Keratinocyte (primary cell): Measurements from ENCODE around the gene CACNA1C. TPM values are rescaled to one million over a fixed set of nuclear protein-coding genes. Genes with fewer than 3 reads are reported as not detected.

Experiments
- DNase-seq: peaks from one replicate; pipeline ENCODE4 v3.0.0-alpha.2; 2011; ENCODE audit warnings: low read depth, missing footprints, low spot score
- FAIRE-seq: peaks from 2 replicates; lab custom pipeline; 2011; peaks lifted over from hg19 to GRCh38; lab: Jason Lieb, UNC
- H2AFZ ChIP-seq: 2 replicates; pipeline ENCODE4 v1.6.0; 2012; ENCODE audit warnings: low read length, control low read depth, inconsistent platforms; ENCODE audit not compliant: control insufficient read depth
- H3K27ac ChIP-seq: 2 replicates; pipeline ENCODE4 v1.5.1; 2011; ENCODE audit warnings: low read length; ENCODE audit not compliant: control insufficient read depth, insufficient read depth
- H3K27me3 ChIP-seq: 3 replicates; pipeline ENCODE4 v1.6.0; 2011; ENCODE audit warnings: low read length; ENCODE audit not compliant: control insufficient read depth, insufficient read depth; ENCODE audit errors: extremely low read depth
- H3K36me3 ChIP-seq, 2 experiments: 2 replicates in 1 of 2; 3 replicates in 1 of 2; pipeline ENCODE4 v1.5.1; 2011; ENCODE audit warnings: low read length in 2 of 2, mild to moderate bottlenecking in 1 of 2; ENCODE audit not compliant: control insufficient read depth in 2 of 2, insufficient read depth in 2 of 2; ENCODE audit errors: extremely low read depth in 1 of 2
- H3K4me1 ChIP-seq: 3 replicates; pipeline ENCODE4 v1.5.1; 2011; ENCODE audit warnings: low read length; ENCODE audit not compliant: control insufficient read depth, insufficient read depth; ENCODE audit errors: extremely low read depth
- H3K4me2 ChIP-seq: 3 replicates; pipeline ENCODE4 v1.6.0; 2011; ENCODE audit warnings: low read depth, low read length; ENCODE audit not compliant: control insufficient read depth, insufficient read depth; ENCODE audit errors: extremely low read depth
- H3K4me3 ChIP-seq, 3 experiments: fragments of 200-600 bp in 1 of 3; sonication (generic) in 1 of 3; 2 replicates in 2 of 3; 3 replicates in 1 of 3; pipeline ENCODE4 v1.5.1; 2011 to 2016; ENCODE audit warnings: low read length in 3 of 3, mild to moderate bottlenecking in 3 of 3, control low read depth in 2 of 3, inconsistent platforms in 1 of 3, low read depth in 1 of 3, mixed read lengths in 1 of 3, mixed run types in 1 of 3, moderate library complexity in 1 of 3; ENCODE audit not compliant: control insufficient read depth in 2 of 3, insufficient read depth in 2 of 3; ENCODE audit errors: extremely low read depth in 1 of 3
- H3K79me2 ChIP-seq: 2 replicates; pipeline ENCODE4 v1.6.0; 2012; ENCODE audit warnings: low read length; ENCODE audit not compliant: control insufficient read depth, insufficient read depth
- H3K9ac ChIP-seq: 3 replicates; pipeline ENCODE4 v1.6.0; 2011; ENCODE audit warnings: low read length; ENCODE audit not compliant: control insufficient read depth, insufficient read depth; ENCODE audit errors: extremely low read depth
- H3K9me1 ChIP-seq: 3 replicates; pipeline ENCODE4 v1.6.0; 2011; ENCODE audit warnings: low read length; ENCODE audit not compliant: control insufficient read depth, insufficient read depth; ENCODE audit errors: extremely low read depth
- H3K9me3 ChIP-seq: 2 replicates; pipeline ENCODE4 v1.5.1; 2012; ENCODE audit warnings: low read depth, low read length; ENCODE audit not compliant: control insufficient read depth
- H4K20me1 ChIP-seq: 3 replicates; pipeline ENCODE4 v1.6.0; 2011; ENCODE audit warnings: low read length; ENCODE audit not compliant: control insufficient read depth, insufficient read depth; ENCODE audit errors: extremely low read depth
- EZH2 ChIP-seq: IDR thresholded peaks from one replicate; pipeline ENCODE4 v1.6.1; 2012; ENCODE audit warnings: inconsistent platforms, mild to moderate bottlenecking, low read length, moderate library complexity
- dilution Hi-C: fragments of 300-500 bp; cut with MboI; formaldehyde crosslinking; loops from one replicate; pipeline ENCODE4 v1.7.0; 2020; ENCODE audit warnings: low sequenced_read_pairs; ENCODE audit not compliant: extremely low pct_ligation_motif_present
- polyA plus RNA-seq, 5 experiments: library from polyadenylated mRNA; depleted of rRNA in 3 of 5; stranded (reverse) in 3 of 5; stranded (forward) in 1 of 5; unstranded in 1 of 5; fragments of >200 nt; gene quantifications; 1 replicate in 1 of 5; 2 replicates in 3 of 5; 3 replicates in 1 of 5; pipeline versions ENCODE4 v1.2.1 to v1.2.3, GENCODE V29; 2011 to 2012; ENCODE audit warnings: missing spikeins in 2 of 5, low read depth in 1 of 5, low replicate concordance in 1 of 5
- TF ChIP-seq, protein P1 (sequence below), 3 experiments: IDR thresholded peaks in 1 of 3; conservative IDR thresholded peaks in 1 of 3; optimal IDR thresholded peaks in 1 of 3; 2 replicates in 2 of 3; 3 replicates in 1 of 3; pipeline versions ENCODE3 to v1.5.1; 2011; ENCODE audit warnings: low read length in 3 of 3, mild to moderate bottlenecking in 3 of 3, moderate library complexity in 2 of 3, control low read depth in 1 of 3, inconsistent platforms in 1 of 3; ENCODE audit not compliant: insufficient read depth in 2 of 3; ENCODE audit errors: extremely low read depth in 1 of 3

CACNA1C gene
- polyA plus RNA-seq, 1 donor (not counting 4 experiments of a cell fraction or from before 2014, with no cell fraction given), result not detected

DNA sequence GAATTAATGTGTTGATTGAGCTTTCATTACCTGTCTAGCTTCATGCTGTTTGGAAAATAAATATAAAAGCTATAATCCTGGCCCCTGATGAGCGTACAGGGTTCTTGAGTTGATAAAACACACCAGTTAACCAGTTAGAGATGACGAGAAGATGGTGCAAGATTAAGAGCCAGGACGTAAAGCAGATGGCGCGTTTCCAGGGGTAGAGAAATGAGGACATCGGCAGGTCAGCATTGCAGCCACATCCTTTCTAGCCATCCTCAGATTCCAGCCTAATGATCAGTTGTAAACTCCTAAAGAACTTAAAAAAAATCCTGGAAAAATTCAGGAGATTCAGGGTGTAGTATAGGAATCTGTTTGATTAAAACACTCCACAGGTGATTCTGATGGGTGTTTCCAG lies 203.7 kb downstream of the CACNA1C start:
- Histone ChIP-seq H3K4me2 (no peak overlapping the region), H3K9ac (no peak overlapping the region), H3K9me3 (peaks cover 3% of the 10 kb centered on the region), H3K4me1 (no peaks in the 10 kb centered on the region), H3K27ac (no peak overlapping the region), H3K36me3 (no peaks in the 10 kb centered on the region), H3K27me3 (no peaks in the 10 kb centered on the region), H4K20me1 (no peaks in the 10 kb centered on the region), H3K79me2 (no peaks in the 10 kb centered on the region), H2AFZ (no peak overlapping the region), H3K4me3 (no peak overlapping the region), H3K9me1 (no peaks in the 10 kb centered on the region)
- FAIRE-seq (no peak), DNase-seq (no peak)
- no peak for TF ChIP-seq EZH2
- TF ChIP-seq, protein P1, sequence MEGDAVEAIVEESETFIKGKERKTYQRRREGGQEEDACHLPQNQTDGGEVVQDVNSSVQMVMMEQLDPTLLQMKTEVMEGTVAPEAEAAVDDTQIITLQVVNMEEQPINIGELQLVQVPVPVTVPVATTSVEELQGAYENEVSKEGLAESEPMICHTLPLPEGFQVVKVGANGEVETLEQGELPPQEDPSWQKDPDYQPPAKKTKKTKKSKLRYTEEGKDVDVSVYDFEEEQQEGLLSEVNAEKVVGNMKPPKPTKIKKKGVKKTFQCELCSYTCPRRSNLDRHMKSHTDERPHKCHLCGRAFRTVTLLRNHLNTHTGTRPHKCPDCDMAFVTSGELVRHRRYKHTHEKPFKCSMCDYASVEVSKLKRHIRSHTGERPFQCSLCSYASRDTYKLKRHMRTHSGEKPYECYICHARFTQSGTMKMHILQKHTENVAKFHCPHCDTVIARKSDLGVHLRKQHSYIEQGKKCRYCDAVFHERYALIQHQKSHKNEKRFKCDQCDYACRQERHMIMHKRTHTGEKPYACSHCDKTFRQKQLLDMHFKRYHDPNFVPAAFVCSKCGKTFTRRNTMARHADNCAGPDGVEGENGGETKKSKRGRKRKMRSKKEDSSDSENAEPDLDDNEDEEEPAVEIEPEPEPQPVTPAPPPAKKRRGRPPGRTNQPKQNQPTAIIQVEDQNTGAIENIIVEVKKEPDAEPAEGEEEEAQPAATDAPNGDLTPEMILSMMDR (optimal IDR thresholded peaks at IDR 0.05 in 1 of 3, IDR thresholded peaks at IDR 0.05 in 1 of 3, conservative IDR thresholded peaks at IDR 0.05 in 1 of 3; ENCODE audit: extremely low read depth in 1 of 3, insufficient read depth in 2 of 3, low read length in 3 of 3), result no peak
- dilution Hi-C loops, result no loop called here

DNA sequence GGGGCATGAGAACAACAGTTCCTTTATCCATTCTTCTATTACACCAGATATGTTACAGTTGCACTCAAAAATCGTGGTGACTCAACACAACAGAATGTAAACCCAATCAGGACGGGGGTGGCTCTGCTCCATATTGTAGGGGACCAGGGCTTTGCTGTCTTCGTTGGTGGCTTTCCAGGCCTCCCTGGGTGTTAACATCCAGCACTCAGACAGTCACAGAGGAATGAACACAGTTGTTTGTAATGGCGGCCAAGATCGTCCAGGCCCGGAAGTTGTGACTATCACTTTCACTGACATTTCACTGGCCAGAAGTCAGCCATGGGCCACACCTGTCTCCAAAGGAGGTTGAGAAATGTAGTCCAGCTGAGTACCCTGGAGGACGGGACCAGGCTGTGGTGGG lies 204.1 kb downstream of the CACNA1C start:
- Histone ChIP-seq H3K4me2 (no peak overlapping the region), H2AFZ (no peak overlapping the region), H4K20me1 (no peaks in the 10 kb centered on the region), H3K4me1 (no peaks in the 10 kb centered on the region), H3K27me3 (no peaks in the 10 kb centered on the region), H3K4me3 (no peak overlapping the region), H3K9ac (no peak overlapping the region), H3K27ac (no peak overlapping the region), H3K9me3 (peaks cover 3% of the 10 kb centered on the region), H3K36me3 (no peaks in the 10 kb centered on the region), H3K79me2 (no peaks in the 10 kb centered on the region), H3K9me1 (no peaks in the 10 kb centered on the region)
- DNase-seq, result no peak
- no peak for FAIRE-seq
- dilution Hi-C loops, result no loop called here
- TF ChIP-seq EZH2, result no peak
- TF ChIP-seq, protein P1 (optimal IDR thresholded peaks at IDR 0.05 in 1 of 3, IDR thresholded peaks at IDR 0.05 in 1 of 3, conservative IDR thresholded peaks at IDR 0.05 in 1 of 3; ENCODE audit: extremely low read depth in 1 of 3, insufficient read depth in 2 of 3, low read length in 3 of 3), result no peak
